CD4-positive, alpha-beta T cell (primary cell): ENCODE results near the gene AGBL4. TPM values are rescaled to one million over a fixed set of nuclear protein-coding genes. Genes with fewer than 3 reads are reported as not detected.
"Not testable (repeated sequence)": the region's sequence is repeated elsewhere in the genome, so short reads cannot be mapped to it uniquely, and the experiment has no call there.

Experiments used
- ATAC-seq: fragments of 200-7000 bp; cut with Tn5 transposase; one replicate; pipeline ENCODE4 v1.10.0; 2022; ENCODE audit warnings: mild to moderate bottlenecking; ENCODE audit not compliant: poor library complexity
- CTCF ChIA-PET: fragments of 350-600 bp; sonication (Branson Sonifier 250); formaldehyde crosslinking; loops from one replicate; lab custom pipeline; 2021; ENCODE audit warnings: antibody characterized with exemption, inconsistent platforms; lab: Charles Lee
- POLR2A ChIA-PET: fragments of 350-600 bp; sonication (Branson Sonifier 250); formaldehyde crosslinking; loops from one replicate; lab custom pipeline; 2021; ENCODE audit warnings: antibody characterized with exemption, inconsistent platforms; lab: Charles Lee
- DNase-seq, 14 experiments: peaks; one replicate each; pipeline ENCODE4 v3.0.0-alpha.2; 2013 to 2020; ENCODE audit warnings: mixed read lengths in 2 of 14
- H3K27ac ChIP-seq, 2 donors: one replicate each; pipeline versions ENCODE4 v1.5.1 to v1.7.0; 2013; ENCODE audit warnings: low read length in 2 of 2, low read depth in 1 of 2, mild to moderate bottlenecking in 1 of 2
- H3K27me3 ChIP-seq, 2 experiments: 1 replicate in 1 of 2; 2 replicates in 1 of 2; pipeline versions ENCODE4 v1.6.1 to v1.7.0; 2013; ENCODE audit warnings: low read length in 2 of 2, control low read depth in 1 of 2, mild to moderate bottlenecking in 1 of 2, moderate library complexity in 1 of 2; ENCODE audit not compliant: insufficient read depth in 2 of 2, control insufficient read depth in 1 of 2
- H3K36me3 ChIP-seq: one replicate; pipeline ENCODE4 v1.6.1; 2013; ENCODE audit warnings: low read length, control low read depth; ENCODE audit not compliant: insufficient read depth
- H3K4me1 ChIP-seq: one replicate; pipeline ENCODE4 v1.6.1; 2013; ENCODE audit warnings: low read length, control low read depth; ENCODE audit not compliant: insufficient read depth
- H3K4me3 ChIP-seq: one replicate; pipeline ENCODE4 v1.5.1; 2013; ENCODE audit warnings: mild to moderate bottlenecking, low read length, moderate library complexity
- H3K9me3 ChIP-seq, 2 experiments: 1 replicate in 1 of 2; 2 replicates in 1 of 2; pipeline versions ENCODE4 v1.6.1 to v1.7.0; 2013; ENCODE audit warnings: low read length in 2 of 2, mild to moderate bottlenecking in 2 of 2, control low read depth in 1 of 2, moderate library complexity in 1 of 2; ENCODE audit not compliant: control insufficient read depth in 1 of 2, insufficient read depth in 1 of 2
- H3K27ac Mint-ChIP-seq: one replicate; pipeline ENCODE4 v1.8.0; 2020; ENCODE audit warnings: mixed read lengths
- H3K27me3 Mint-ChIP-seq: one replicate; pipeline ENCODE4 v1.8.0; 2021; ENCODE audit warnings: mixed read lengths
- H3K36me3 Mint-ChIP-seq: one replicate; pipeline ENCODE4 v1.8.0; 2021; ENCODE audit warnings: low read depth, mixed read lengths
- H3K4me1 Mint-ChIP-seq: one replicate; pipeline ENCODE4 v1.8.0; 2021; ENCODE audit warnings: low read depth, mixed read lengths
- H3K4me3 Mint-ChIP-seq: one replicate; pipeline ENCODE4 v1.8.0; 2020; ENCODE audit warnings: mild to moderate bottlenecking, mixed read lengths
- H3K9me3 Mint-ChIP-seq: one replicate; pipeline ENCODE4 v1.8.0; 2020; ENCODE audit warnings: mixed read lengths
- intact Hi-C, 2 experiments: fragments of 100-400 bp; cut with DNase I in 1 of 2; cut with micrococcal nuclease in 1 of 2; formaldehyde crosslinking; loops; one replicate each; pipeline versions ENCODE4 v1.15.1 to v1.9.0; 2023 to 2025; cut with DNase I, micrococcal nuclease
- total RNA-seq, 174 experiments: library from RNA in 2 of 174; stranded (reverse) in 2 of 174; gene quantifications; one replicate each; pipeline ENCODE4 v1.2.3 and lab custom pipeline; 2021 to 2026
- TF ChIP-seq, protein P1 (sequence below): fragments of 200-600 bp; IDR thresholded peaks from one replicate; pipeline ENCODE4 v1.8.0; 2022; ENCODE audit warnings: antibody characterized with exemption, mild to moderate bottlenecking

The AGBL4 gene
- total RNA-seq, 2 experiments from 2014 or later = 0.11 TPM; not detected in 1

DNA sequence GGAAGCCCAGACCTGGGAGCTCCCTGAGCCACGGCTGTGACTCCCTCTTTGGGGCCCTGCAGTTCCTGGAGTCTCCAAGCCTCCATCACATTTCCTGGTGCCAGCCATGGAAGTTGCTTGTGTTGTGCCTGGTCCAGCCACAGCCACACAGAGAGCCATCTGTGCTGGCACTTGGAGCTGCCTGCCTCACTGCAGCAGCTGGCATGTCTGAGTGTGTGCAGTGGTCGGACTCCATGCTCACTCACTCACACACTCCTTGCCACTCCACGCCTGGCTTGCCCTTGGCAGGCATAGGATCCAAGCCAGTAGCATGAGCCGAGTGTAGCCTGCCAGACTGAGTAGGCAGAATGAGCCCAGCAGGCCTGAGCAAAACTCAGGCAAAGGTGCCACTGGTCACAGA lies 730.7 kb downstream of the AGBL4 start:
- no peak overlapping the region for H3K4me3 Mint-ChIP-seq
- H3K9me3 ChIP-seq = peaks cover 10 to 19% of the 10 kb centered on the region in 2 experiments
- H3K4me3 ChIP-seq = no peak overlapping the region
- POLR2A ChIA-PET = no interaction called here
- TF ChIP-seq, protein P1, sequence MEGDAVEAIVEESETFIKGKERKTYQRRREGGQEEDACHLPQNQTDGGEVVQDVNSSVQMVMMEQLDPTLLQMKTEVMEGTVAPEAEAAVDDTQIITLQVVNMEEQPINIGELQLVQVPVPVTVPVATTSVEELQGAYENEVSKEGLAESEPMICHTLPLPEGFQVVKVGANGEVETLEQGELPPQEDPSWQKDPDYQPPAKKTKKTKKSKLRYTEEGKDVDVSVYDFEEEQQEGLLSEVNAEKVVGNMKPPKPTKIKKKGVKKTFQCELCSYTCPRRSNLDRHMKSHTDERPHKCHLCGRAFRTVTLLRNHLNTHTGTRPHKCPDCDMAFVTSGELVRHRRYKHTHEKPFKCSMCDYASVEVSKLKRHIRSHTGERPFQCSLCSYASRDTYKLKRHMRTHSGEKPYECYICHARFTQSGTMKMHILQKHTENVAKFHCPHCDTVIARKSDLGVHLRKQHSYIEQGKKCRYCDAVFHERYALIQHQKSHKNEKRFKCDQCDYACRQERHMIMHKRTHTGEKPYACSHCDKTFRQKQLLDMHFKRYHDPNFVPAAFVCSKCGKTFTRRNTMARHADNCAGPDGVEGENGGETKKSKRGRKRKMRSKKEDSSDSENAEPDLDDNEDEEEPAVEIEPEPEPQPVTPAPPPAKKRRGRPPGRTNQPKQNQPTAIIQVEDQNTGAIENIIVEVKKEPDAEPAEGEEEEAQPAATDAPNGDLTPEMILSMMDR = no peak
- no peaks in the 10 kb centered on the region for H3K27me3 Mint-ChIP-seq
- H3K9me3 Mint-ChIP-seq = peaks cover 6% of the 10 kb centered on the region
- no peak overlapping the region for H3K27ac Mint-ChIP-seq
- H3K4me1 Mint-ChIP-seq = no peaks in the 10 kb centered on the region
- no peak for DNase-seq
- H3K27me3 ChIP-seq = no peaks in the 10 kb centered on the region
- ATAC-seq = no peak
- CTCF ChIA-PET = no interaction called here
- intact Hi-C loops = no loop called here
- H3K36me3 Mint-ChIP-seq = no peaks in the 10 kb centered on the region
- H3K4me1 ChIP-seq = no peaks in the 10 kb centered on the region
- H3K36me3 ChIP-seq = no peaks in the 10 kb centered on the region
- no peak overlapping the region for H3K27ac ChIP-seq

DNA sequence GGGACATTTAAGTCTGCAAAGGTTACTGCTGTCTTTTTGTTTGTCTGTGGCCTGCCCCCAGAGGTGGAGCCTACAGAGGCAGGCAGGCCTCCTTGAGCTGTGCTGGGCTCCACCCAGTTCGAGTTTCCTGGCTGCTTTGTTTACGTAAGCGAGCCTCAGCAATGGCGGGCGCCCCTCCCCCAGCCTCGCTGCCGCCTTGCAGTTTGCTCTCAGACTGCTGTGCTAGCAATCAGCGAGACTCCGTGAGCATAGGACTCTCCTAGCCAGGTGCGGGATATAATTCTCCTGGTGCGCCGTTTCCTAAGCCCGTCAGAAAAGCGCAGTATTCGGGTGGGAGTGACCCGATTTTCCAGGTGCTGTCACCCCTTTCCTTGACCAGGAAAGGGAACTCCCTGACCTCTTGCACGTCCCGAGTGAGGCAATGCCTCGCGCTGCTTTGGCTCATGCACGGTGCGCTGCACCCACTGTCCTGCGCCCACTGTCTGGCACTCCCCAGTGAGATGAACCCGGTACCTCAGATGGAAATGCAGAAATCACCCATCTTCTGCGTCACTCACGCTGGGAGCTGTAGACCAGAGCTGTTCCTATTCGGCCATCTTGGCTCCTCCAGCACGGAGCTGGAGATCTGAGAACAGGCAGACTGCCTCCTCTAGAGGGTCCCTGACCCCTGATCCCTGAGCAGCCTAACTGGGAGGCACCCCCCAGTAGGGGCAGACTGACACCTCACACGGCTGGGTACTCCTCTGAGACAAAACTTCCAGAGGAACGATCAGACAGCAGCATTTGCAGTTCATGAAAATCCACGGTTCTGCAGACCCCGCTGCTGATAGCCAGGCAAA lies 766.3 kb downstream of the AGBL4 start:
- H3K9me3 ChIP-seq, H3K36me3 Mint-ChIP-seq, H3K27ac Mint-ChIP-seq, H3K27ac ChIP-seq, H3K27me3 ChIP-seq, H3K4me1 ChIP-seq, H3K36me3 ChIP-seq, POLR2A ChIA-PET, H3K4me3 ChIP-seq, H3K4me1 Mint-ChIP-seq, H3K4me3 Mint-ChIP-seq, ATAC-seq, H3K27me3 Mint-ChIP-seq, intact Hi-C loops: not testable (repeated sequence)
- CTCF ChIA-PET = interaction anchor here (0.6 kb wide), 1 partner anchor 10 kb away, joined by 3 read pairs; no protein-coding TSS in a partner anchor
- peaks cover 10% of the 10 kb centered on the region for H3K9me3 Mint-ChIP-seq
- DNase-seq = peak in 3 of 14 experiments; percentile 2 to 11 (median 11)

- Mint-ChIP-seq H3K27me3 (no peaks in the 10 kb centered on the region), H3K9me3 (peaks cover 14% of the 10 kb centered on the region), H3K36me3 (no peaks in the 10 kb centered on the region), H3K27ac (no peak overlapping the region), H3K4me1 (no peaks in the 10 kb centered on the region), H3K4me3 (no peak overlapping the region)
- TF ChIP-seq, protein P1 = no peak
- no peaks in the 10 kb centered on the region for H3K36me3 ChIP-seq
- no peak overlapping the region for H3K27ac ChIP-seq
- ChIA-PET POLR2A (no interaction called here), CTCF (no interaction called here)
- DNase-seq (no peak), ATAC-seq (no peak)
- intact Hi-C loops = no loop called here
- no peak overlapping the region for H3K4me3 ChIP-seq
- peaks cover 0 to 23% of the 10 kb centered on the region in 2 experiments for H3K9me3 ChIP-seq
- no peaks in the 10 kb centered on the region for H3K27me3 ChIP-seq
- no peaks in the 10 kb centered on the region for H3K4me1 ChIP-seq
These were observed 770.8 kb downstream of the AGBL4 start for GRCh38 chr1:49252917-49253316.
